IPS-NIHi7 (cell line): ENCODE data around the gene BMF.

ENCODE experiments used
- DNase-seq: peaks from one replicate; pipeline ENCODE4 v3.0.0; 2012; ENCODE audit warnings: mixed read lengths; ENCODE audit errors: extremely low spot score

BMF gene

GRCh38 chr15:40066589-40066988, 42.1 kb downstream of the BMF start:
- DNase-seq, result no peak

- DNase-seq, result no peak
These were observed 43.5 kb downstream of the BMF start for GRCh38 chr15:40065166-40065565.

- peak; percentile 56 for DNase-seq
These were observed 44.3 kb downstream of the BMF start for GRCh38 chr15:40064231-40064894.

GRCh38 chr15:40063563-40064011, 45.1 kb downstream of the BMF start:
- DNase-seq, result no peak

GRCh38 chr15:40062816-40063562, 45.7 kb downstream of the BMF start:
- no peak for DNase-seq

GRCh38 chr15:40061212-40061901, 47.3 kb downstream of the BMF start:
- DNase-seq, result no peak

- DNase-seq, result no peak
These were observed 48.3 kb downstream of the BMF start for GRCh38 chr15:40060236-40060961.

- no peak for DNase-seq
These were observed 48.9 kb downstream of the BMF start for GRCh38 chr15:40059821-40060220.

GRCh38 chr15:40058476-40059140, 50.1 kb downstream of the BMF start:
- DNase-seq, result no peak

- no peak for DNase-seq
These were observed 52.9 kb downstream of the BMF start for GRCh38 chr15:40055576-40056293.

GRCh38 chr15:40054855-40055575, 53.7 kb downstream of the BMF start:
- no peak for DNase-seq

GRCh38 chr15:40054605-40054854, 54.1 kb downstream of the BMF start:
- DNase-seq, result no peak

GRCh38 chr15:40053831-40054604, 54.7 kb downstream of the BMF start:
- DNase-seq, result no peak

GRCh38 chr15:40053079-40053830, 55.4 kb downstream of the BMF start:
- peak; percentile 43 for DNase-seq

GRCh38 chr15:40052604-40053003, 56.1 kb downstream of the BMF start:
- DNase-seq, result no peak

- DNase-seq, result no peak
These were observed 56.9 kb downstream of the BMF start for GRCh38 chr15:40051616-40052415.

GRCh38 chr15:40050788-40051470, 57.8 kb downstream of the BMF start:
- peak; percentile 72 for DNase-seq
